SK-N-DZ (cell line): ENCODE data around the gene SIGLEC6.
"Not testable (repeated sequence)": the region's sequence is repeated elsewhere in the genome, so short reads cannot be mapped to it uniquely, and the experiment has no call there.

Experiments used
- DNase-seq: peaks from one replicate; pipeline ENCODE4 v3.0.0-alpha.2; 2015; ENCODE audit warnings: low spot score

The SIGLEC6 gene

DNA sequence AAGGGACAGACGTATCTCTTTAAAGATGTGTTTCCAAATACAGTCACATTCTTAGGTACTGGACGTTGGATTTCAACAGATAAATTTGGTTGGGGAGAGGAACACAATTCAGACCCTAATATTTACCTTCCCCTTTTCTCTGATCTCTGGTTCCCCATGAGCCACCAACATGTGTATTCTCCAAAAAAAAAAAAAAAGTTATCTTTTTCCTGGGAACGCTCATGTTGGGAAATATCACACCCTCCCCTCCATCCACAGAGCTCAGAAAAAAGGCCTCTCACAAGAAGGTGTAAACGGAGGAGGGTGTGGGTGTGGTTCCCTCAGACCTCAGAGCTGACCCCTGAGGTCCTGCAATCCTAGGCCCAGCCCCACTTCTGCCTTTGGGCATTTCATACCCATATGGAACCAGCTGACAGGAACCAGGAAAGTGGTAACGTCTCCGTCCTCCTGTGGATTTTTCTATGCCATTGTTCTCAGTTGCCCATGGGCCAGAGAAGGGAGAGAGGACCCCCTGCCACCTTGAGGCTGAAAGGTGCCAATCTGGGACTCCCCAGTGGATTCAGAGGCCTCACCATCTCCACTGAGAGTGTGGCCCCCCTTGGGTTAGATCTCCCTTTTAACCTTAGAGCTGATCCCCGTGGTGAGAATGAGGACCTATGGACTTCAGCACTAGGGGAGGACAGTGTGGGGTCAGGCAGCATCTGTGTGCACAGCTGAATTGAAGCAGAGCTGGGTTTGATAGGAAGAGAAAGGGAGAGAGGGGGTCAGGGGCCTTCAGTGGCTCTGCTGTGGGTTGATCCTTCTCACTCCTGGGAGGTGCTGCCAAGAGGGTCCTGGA, 21.4 kb downstream of the SIGLEC6 start:
- no peak for DNase-seq

DNA sequence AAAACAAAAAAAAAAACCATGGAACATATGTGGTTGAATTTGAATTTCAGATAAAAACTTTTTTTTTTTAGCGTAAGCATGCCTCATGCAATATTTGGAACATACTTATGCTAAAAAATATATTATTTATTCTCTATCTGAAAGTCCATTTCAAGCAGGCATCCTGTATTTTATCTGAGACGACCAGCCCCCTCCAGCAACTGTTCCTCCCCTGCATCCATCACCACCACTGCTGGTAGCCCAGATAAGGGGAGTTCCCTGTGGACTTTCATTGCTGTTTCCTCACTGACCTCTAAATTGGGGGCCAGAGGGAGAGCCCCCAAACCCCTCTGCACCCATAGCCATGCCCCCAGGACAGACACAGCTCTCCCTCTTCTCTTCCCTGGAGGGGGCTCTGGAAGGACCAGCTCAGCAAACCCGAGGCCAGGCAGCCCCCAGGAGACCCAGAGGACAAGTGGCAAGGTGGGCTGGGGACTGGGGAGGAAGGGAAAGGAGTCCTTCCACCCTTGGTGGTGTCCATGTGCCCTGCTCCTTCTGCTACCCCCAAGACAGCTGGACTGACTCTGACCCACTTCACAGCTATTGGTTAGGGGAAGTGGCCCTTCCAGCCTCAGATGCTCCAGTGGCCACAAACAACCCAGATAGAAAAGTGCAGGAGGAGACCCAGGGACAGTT, 23.3 kb downstream of the SIGLEC6 start:
- no peak for DNase-seq

DNA sequence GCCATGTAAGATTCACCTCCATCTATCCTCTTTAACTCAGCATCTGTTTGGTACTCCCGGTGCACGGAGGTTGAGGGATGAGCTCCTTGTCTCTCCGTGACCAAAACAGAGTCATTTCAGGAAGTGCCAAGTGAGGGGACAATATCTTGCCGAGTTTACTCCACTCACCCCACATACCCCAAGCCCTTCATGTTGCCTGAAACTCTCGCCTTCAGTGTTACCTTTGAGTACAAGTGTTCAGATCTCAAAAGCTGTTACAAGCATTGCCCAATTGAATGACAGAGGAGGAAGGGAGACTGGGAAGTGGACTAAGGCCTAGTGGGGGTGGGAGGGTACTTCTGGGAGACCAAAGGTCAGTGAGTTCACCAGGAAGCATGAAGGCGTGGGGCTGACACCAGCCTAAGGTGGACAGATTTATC, 23.8 kb downstream of the SIGLEC6 start:
- no peak for DNase-seq

DNA sequence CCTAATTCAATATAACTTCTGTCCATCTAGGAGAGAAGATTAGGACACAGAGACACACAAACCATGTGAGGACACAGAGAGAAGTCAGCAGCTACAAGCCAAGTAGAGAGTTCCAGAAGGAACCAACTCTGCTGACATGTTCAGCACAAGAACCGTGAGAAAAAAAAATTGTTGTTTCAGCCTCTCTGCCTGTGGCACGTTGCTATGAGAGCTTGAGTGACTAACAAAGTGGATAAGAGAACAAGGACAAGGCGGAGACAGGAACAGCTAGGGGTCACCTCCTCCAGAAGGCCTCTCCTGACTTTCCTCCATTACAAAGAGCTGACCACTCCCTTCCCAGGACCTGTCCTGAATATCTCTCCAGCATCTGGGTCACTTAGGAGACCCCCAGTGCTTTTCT, 24.3 kb downstream of the SIGLEC6 start:
- no peak for DNase-seq

DNA sequence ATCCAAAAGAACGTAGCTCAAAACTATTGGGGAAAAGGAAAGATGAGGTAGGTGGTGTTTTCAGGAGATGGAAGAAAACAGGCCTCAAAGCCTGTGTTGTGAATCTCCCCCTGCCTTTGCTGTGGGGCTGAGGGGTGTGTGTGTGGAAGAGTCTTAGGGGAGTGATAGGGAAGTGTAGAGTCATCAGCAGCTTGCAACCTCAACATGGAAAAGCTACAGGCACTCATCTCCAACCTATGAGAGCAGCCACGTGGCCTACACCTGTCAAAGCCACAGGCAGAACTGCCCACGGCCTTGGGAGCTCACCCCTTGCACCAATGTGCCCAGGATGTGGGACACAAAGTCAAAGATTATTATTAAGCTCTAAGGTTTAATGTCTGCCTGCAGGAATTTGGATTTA, 25.6 kb downstream of the SIGLEC6 start:
- no peak for DNase-seq

DNA sequence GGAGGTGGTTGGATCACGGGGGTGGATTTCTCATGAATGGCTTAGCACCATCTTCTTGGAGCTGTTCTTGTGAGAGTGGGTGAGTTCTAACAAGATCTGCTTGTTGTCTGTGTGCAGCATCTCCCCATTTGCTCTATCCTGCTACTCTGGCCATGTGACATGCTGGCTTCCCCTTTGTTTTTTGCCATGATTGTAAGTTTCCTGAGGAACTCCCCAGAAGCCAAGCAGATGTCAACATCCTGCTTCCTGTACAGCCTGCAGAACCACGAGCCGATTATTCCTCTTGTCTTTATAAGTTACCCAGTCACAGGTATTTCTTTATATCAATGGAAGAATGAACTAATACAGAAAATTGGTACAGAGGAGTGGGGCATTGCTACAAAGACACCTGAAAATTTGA, 27.6 kb downstream of the SIGLEC6 start:
- DNase-seq, result no peak

DNA sequence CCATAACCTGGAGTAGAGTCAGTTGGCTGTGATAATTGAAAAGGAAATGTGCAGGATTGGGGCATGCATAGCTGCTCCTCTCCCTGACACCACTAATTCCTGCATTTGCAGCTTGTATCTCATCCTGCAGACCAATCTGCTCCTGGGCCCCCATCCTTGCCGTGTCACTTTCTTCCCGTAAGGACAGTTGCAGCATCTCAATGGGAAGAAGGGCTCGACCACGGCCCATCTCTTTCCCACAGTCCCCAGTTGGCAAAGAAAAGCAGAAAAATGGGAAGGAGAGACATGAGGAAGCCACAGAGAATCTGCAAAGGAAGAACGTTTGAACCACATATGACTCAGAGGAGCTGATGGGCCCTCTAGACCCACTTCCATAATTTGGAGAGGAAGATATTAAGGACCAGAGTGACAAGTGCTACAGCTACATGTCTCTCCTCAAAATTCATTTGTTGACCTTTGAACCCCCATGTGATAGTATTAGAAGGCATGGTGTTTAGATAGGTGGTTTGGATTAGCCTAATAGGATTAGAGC, 28.1 kb downstream of the SIGLEC6 start:
- no peak for DNase-seq

DNA sequence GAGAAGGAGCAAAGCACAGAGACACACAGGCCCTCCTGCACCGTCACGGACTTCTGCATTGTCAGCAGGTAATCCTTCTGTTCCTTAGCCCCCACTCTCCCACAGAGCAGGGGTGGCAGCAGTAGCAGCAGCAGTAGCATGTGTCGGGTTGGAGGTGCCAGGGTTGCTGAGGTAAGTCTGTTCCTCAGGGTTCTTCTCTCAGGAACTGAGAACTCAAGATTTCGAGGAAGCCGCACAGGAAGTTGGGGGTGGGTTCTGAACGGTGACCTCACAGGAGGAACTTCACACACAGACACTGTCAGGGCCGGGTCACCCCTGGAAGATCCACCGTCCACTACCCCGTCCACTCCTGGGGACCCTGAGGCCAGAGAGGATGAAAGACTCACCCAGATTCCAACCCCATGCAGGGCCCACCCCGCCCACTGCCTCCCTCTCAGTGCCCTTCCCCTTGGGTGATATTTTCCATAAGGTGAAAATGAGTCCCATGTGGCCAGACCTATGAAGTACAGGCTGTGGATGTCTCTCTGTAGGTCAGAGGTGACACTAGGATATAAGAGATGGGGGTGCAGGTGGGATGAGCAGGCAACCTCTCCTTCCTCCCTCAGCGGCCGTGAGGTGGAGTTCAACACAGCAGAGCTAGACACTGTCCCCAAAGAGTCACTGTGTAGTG, 29.7 kb downstream of the SIGLEC6 start, which contains the start of gene SIGLEC12:
Gene SIGLEC12 (minus strand): TSS at position 207 of the 670 bp plus-strand sequence. CDS start 67 bp downstream, at position 140.
- no peak for DNase-seq

DNA sequence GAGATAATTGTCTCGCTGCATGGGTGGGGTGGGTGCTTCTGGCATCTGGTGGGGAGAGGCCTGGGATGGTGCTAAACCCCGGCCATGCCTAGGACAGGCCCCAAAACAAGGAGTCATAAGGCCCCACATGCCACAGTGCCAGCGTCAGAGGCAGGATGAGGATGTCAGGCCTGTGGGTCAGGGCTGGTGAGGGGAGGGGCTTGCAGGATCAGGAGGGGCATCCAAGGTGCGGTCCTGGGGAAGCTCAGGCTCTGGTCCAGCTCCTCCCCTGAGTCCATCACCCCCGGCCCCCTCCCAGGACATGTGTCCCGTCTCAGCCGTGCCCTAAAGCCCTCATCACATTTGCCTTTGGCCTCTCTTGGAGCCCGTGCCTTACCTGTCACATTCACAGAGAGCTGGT, 30.5 kb downstream of the SIGLEC6 start:
- not testable (repeated sequence) for DNase-seq

DNA sequence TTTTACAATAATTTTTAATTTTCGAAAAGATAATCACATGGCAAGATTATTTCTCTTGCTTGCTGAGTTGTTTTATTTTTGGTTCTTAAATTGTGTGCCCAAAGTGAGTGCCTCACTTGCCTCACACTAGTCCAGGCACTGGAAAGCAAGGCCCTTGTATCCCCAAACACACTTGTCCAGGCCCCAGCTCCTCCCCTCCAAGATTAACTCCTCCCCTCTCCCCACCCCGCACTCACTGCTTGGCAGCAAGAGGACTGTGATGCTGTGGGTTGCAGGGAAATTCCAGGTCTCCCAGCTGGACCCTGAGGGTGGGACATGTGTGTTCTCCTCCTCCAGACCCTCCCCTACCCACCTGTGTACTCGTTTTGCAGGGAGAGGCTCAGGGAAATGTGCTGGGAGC, 33.8 kb downstream of the SIGLEC6 start:
- DNase-seq, result no peak

DNA sequence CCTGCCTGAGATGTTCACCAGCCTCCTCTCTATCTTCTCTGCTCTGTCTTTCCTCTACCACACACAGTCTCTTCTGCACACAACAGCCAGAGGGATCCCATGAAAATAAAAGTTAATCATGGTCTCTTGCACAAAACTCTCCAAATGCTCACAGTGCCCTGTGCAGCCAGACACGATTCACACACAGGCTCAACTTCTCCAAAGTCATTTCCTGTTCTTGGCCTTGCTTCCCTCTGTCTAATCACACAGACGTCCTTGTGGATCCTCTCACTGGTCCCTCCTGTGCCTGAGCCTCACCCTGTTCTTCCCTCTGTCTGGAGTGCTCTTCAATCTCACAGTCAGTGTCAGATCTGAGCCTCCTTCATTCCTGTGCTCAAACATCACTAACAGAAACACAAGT, 37.7 kb downstream of the SIGLEC6 start:
- DNase-seq, result no peak

DNA sequence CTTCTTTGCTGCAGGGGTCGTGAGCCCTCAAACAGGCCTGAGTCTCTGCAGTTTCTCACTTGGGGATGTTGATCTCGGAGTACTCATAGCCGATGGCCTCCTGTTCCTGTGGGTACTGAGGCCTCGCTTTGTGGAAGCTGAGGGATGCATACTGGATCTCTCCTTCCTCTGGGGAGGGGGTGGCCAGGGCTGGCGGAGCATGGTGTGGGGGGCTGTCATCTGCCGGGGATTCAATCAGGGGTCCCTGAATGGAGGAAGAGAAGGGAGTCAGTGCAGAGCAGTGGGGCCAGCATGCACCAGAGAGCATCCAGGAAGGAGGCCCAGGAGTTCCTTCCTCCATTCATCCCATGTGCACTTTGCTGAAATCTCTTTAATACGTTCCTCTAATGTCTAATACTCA, 39.9 kb downstream of the SIGLEC6 start:
- no peak for DNase-seq

DNA sequence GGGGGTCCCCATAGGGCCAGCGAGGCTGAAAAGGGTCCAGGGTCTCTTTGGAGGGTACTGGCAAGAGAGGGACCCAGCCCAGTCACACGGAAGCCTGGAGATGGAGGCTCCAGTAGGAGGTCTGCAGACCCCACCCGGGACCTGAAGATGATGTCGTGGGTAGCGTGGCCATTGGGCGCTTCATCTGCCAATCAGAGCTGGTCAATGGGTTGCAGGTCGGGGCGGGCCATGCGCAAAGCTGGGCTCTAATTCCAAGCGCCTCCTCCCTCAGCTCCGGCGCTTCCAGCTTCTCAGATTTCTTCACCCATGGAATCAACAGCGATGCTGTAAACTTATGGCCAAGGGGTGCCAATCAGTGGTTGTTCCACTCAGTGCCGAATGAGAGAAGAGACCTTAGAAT, 40.8 kb downstream of the SIGLEC6 start:
- DNase-seq, result no peak

DNA sequence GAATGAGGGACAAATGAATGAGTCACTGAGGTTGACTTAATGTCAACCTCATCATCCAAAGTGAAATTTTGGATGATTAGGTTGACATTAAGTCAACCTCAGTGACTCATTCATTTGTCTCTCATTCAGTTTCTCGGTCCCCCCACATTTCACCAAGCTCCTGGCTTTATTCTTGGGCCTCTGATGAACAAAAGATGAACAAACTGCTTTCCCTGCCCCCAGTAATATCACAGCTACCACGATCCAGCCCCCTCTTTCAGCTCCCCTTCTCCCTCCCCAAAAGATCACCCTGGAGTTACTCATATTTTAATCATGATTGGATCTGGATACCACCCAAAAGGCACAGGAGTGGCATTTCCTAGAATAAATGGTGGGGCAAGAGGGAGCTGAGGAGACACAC, 42.4 kb downstream of the SIGLEC6 start:
- DNase-seq, result no peak

DNA sequence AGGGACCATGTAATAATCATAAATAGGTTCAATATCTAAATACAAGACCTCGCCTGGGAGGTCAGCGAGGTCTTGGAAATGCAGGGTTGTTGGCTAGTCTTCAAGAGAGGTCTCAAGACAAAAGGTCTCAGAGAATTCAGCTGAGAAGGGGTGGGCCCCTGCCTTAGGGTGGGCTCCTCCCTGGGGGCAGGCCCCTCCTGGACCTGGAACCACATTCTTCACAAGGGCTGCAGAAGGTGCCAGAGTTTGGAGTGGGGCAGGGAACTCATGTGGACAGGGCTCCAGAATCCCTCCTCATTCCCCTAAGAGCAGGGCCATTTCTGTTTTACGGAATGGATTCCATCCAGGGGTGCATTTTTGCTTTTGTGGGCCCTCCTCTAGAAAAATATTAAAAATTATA, 43.0 kb downstream of the SIGLEC6 start:
- no peak for DNase-seq

DNA sequence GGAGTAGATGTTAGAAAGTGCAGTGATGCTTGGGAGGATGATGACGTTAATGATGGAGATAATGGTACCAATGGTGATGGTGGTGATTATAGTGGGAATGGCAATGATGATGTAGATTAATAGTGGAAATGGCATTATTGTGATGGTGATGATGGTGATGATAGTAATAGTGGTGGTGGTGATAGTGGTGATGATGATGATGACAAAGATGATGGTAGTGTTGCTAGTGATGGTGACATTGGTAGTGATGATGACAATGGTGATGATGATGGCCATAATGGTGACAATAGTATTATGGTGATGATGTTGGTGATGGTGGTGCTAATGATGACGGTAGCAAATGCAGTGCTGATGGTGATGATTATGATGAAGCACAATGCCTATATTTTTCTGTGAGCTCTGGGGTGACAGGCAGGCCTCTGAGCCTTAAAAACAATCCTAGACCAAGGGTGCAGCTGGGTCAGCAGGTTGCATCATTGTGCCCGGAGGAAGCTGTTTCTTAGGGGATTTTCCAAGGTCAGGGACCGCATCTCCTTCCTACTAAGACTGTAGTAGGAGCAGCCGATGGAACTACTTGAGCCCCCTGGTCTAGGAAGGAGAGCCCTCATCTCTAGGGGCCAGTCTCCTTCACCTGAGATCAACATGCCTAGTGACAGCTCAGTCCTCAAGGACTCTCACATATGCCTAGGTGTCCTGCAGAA, 45.4 kb downstream of the SIGLEC6 start:
- DNase-seq, result no peak

DNA sequence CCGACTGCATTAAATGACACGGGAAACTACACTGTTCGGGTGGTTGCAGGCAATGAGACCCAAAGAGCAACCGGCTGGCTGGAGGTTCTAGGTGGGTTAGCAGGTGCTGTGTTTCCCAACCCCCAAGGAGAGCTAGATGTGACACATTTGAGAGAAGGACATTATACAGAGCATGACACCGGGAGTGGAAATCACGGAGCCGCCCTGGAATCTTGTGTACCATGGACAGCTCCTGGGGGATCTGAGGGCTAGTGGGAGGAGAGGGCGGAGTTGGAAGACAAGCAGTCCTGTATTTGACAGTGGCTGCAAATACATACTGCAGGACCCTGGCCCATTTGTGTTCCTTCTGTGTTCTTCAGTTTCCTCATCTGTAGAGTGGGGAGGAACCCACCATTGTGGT, 50.9 kb downstream of the SIGLEC6 start:
- no peak for DNase-seq

DNA sequence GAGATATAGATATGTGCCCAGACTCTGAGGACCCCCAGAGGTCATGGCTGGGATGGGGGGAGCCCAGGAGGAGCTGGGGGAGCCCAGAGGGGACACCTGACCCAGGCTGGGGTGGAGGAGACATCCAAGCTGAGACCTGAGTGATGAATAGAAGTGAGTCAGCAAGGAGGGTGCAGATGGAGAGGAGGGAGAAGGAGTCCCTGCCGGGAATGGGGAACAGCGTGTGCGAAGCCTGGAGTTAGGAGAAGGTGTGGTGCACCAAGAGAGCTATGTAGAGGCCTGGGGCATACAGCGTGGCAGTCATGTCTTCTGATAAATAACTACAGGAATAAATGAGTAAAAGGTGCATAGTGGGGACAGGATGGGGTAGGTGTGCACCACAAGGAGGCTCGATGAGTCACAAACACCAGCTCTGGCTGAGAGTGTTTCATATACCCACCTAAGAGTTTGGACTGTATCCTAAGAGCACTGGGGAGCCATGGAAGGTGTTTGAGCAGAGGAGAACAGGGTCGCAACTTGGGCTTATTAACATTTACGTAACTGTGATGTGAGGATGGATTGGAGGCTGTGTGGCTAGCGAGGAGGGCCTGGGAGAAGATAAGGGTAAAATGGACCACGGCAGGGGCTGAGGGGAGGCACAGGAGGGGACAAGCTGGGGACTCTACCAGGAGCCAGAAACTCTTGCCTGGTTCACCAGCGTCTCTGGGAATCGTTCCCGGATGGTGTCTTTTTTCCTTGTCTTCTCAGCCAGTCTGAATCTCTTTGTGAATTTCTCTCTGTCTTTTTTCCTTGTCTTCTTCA, 51.7 kb downstream of the SIGLEC6 start:
- DNase-seq, result no peak

DNA sequence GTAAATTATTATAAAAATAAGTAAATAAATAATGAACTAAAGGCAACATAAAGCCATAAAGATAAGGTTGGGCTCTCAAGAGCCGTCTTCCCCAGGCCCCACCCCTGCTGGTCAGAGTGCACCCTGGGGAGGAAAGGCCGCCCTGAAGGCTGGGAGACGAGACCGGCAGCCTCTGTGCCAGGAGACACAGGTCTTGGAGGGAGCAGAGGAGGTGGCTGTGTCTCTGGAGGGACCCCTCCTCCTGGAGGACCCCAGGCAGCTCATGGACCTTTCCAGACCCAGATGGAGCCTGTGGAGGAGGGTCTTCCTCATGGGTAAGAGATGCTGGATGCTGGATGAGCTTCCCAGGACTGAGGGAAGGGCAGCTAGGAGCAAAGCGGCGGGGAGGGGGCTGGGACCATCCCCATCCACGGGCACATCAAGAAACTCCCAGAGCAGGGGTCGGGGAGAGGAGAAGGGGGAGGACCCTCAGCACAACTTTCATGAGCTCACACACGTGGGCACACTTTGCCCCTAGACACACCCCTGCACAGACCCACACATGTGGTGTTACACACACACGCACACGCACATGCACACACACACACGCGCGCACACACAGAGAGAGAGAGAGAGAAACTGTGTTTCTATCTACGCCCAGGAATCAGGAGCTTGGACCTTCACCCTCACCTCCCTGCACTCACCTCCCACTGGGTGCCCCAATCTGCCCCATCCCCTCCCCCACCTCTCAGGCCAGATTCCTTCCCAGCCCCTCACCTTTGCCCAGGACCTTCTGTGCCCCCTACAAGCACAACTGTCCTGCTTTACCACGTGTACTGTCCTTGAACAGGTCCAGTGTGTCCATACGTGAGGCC, 52.9 kb downstream of the SIGLEC6 start, which contains the start of gene CEACAM18:
Gene CEACAM18 (plus strand): TSS at position 159 of the 854 bp plus-strand sequence.
- no peak for DNase-seq

DNA sequence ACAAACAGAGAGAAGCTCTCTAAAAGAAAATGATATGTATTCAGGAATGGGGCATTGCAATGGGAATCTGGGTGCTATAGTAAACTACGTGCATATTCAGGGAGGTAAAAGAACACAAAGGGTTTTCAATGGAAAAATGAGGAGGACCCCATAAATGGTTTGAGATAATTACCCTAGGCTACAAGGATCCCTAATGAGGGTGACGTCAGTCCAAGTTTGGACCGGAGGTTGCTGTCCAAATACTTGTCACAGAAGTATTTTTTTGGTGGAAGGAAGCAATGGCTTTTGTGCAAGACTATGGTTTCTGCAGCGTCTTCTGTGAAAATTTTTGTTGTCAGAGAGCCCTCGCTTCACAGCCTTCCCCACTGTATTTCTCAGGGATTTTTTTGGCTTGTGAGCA, 54.1 kb downstream of the SIGLEC6 start:
- no peak for DNase-seq
